Spleen (tissue), 3 donors: ENCODE measurements around the gene OR2A14.

Experiments
- POLR2A ChIP-seq, 3 donors: fragments of 450-650 bp; IDR thresholded peaks; one replicate each; pipeline ENCODE4 v1.5.1; 2017; ENCODE audit warnings: antibody characterized with exemption in 3 of 3, mild to moderate bottlenecking in 1 of 3
- POLR2AphosphoS5 ChIP-seq, 3 donors: sonication (generic); formaldehyde crosslinking; IDR thresholded peaks; one replicate each; pipeline ENCODE4 v1.5.1; 2017; ENCODE audit warnings: antibody characterized with exemption in 3 of 3

GRCh38 chr7:144148224-144148827 is 25.4 kb downstream of the OR2A14 start:
- no peak for TF ChIP-seq POLR2AphosphoS5 (IDR thresholded peaks at IDR 0.05)
- TF ChIP-seq POLR2A (IDR thresholded peaks at IDR 0.05), result no peak
